Measurements from ENCODE around the gene PAQR3.

DNA sequence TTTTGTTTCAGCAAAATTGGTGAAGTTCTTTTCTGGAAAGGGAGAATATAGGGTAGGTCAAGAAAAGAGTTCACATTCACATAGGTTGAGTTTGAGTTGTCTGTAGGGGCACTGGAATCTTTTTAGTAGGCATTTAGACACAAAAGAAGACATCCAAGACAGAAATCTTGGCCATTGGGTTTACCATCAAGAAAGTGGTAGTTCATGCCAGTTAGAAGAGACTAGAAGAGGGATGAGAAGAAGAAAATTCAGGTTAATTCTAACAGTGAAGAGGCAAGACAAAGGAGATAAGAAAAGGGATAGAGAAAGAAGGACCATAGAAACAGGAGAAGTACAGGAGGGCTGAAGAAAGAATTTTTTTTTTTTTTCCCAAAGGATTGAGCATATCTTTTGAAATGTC lies 39.9 kb downstream of the PAQR3 start:
- TF ChIP-seq, protein P1, sequence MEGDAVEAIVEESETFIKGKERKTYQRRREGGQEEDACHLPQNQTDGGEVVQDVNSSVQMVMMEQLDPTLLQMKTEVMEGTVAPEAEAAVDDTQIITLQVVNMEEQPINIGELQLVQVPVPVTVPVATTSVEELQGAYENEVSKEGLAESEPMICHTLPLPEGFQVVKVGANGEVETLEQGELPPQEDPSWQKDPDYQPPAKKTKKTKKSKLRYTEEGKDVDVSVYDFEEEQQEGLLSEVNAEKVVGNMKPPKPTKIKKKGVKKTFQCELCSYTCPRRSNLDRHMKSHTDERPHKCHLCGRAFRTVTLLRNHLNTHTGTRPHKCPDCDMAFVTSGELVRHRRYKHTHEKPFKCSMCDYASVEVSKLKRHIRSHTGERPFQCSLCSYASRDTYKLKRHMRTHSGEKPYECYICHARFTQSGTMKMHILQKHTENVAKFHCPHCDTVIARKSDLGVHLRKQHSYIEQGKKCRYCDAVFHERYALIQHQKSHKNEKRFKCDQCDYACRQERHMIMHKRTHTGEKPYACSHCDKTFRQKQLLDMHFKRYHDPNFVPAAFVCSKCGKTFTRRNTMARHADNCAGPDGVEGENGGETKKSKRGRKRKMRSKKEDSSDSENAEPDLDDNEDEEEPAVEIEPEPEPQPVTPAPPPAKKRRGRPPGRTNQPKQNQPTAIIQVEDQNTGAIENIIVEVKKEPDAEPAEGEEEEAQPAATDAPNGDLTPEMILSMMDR (tag by site-specific recombination; IDR thresholded peaks at IDR 0.05) = no peak
- no peak for TF ChIP-seq ZNF350 (tag by site-specific recombination; IDR thresholded peaks at IDR 0.05)
- TF ChIP-seq KLF10 (tag by site-specific recombination; IDR thresholded peaks at IDR 0.05) = no peak
- no peak for TF ChIP-seq ZNF423 (tag by site-specific recombination; IDR thresholded peaks at IDR 0.05)
- TF ChIP-seq ZNF19 (tag by site-specific recombination; IDR thresholded peaks at IDR 0.05; ENCODE audit: low read depth) = no peak
- TF ChIP-seq ZBTB7A (tag by site-specific recombination; IDR thresholded peaks at IDR 0.05; ENCODE audit: low read depth) = no peak
- TF ChIP-seq YY1 (tag by site-specific recombination; IDR thresholded peaks at IDR 0.05) = no peak
- TF ChIP-seq ZNF792 (tag by site-specific recombination; IDR thresholded peaks at IDR 0.05) = no peak
- no peak for TF ChIP-seq ZNF549 (tag by site-specific recombination; IDR thresholded peaks at IDR 0.05)
- no peak for TF ChIP-seq ZNF280D (tag by site-specific recombination; IDR thresholded peaks at IDR 0.05)

All from HEK293 (cell line).